GM18909 (cell line): ENCODE measurements around the gene PRKCA.

ENCODE experiments used
- ATAC-seq: cut with Tn5 transposase; IDR thresholded peaks from one replicate; pipeline ENCODE4 v1.9.1; 2021; ENCODE audit warnings: mild to moderate bottlenecking; ENCODE audit not compliant: unreplicated experiment, poor library complexity

PRKCA gene

GRCh38 chr17:66406701-66407644 is 104.6 kb downstream of the PRKCA start:
- no peak for ATAC-seq

GRCh38 chr17:66407864-66408263 is 105.5 kb downstream of the PRKCA start:
- ATAC-seq, result no peak

GRCh38 chr17:66411520-66411919 is 109.1 kb downstream of the PRKCA start:
- ATAC-seq, result no peak

- ATAC-seq, result no peak
These were observed 110.6 kb downstream of the PRKCA start for GRCh38 chr17:66412857-66413558.

- ATAC-seq, result no peak
These were observed 111.4 kb downstream of the PRKCA start for GRCh38 chr17:66413559-66414520.

GRCh38 chr17:66414561-66415175 is 112.3 kb downstream of the PRKCA start:
- no peak for ATAC-seq

- ATAC-seq, result no peak
These were observed 113.2 kb downstream of the PRKCA start for GRCh38 chr17:66415366-66416206.

GRCh38 chr17:66416207-66416940 is 114.0 kb downstream of the PRKCA start:
- ATAC-seq, result no peak

- no peak for ATAC-seq
These were observed 114.9 kb downstream of the PRKCA start for GRCh38 chr17:66417300-66417719.

GRCh38 chr17:66420961-66421371 is 118.6 kb downstream of the PRKCA start:
- ATAC-seq, result no peak

- no peak for ATAC-seq
These were observed 119.8 kb downstream of the PRKCA start for GRCh38 chr17:66422186-66422585.

GRCh38 chr17:66423056-66423955 is 120.9 kb downstream of the PRKCA start:
- no peak for ATAC-seq

- no peak for ATAC-seq
These were observed 123.5 kb downstream of the PRKCA start for GRCh38 chr17:66425756-66426396.

- ATAC-seq, result no peak
These were observed 124.1 kb downstream of the PRKCA start for GRCh38 chr17:66426397-66427033.

GRCh38 chr17:66427134-66427533 is 124.7 kb downstream of the PRKCA start:
- no peak for ATAC-seq

- no peak for ATAC-seq
These were observed 127.3 kb downstream of the PRKCA start for GRCh38 chr17:66429680-66430079.
